Activated CD8-positive, alpha-beta T cell treated with anti-CD3 and anti-CD28 coated beads for 36 hours (primary cell): ENCODE data around the gene TRANK1. TPM values are rescaled to one million over a fixed set of nuclear protein-coding genes. Genes with fewer than 3 reads are reported as not detected.
A peak's percentile ranks its signal among the peaks of the same experiment; 100 is the strongest.

Experiments
- ATAC-seq: fragments of 200-7000 bp; cut with Tn5 transposase; one replicate; pipeline ENCODE4 v1.10.0; 2021; ENCODE audit warnings: mild to moderate bottlenecking, moderate library complexity
- CTCF ChIA-PET: fragments of 350-600 bp; sonication (Branson Sonifier 250); formaldehyde crosslinking; loops from one replicate; lab custom pipeline; 2021; ENCODE audit warnings: antibody characterized with exemption; lab: Charles Lee
- POLR2A ChIA-PET: fragments of 350-600 bp; sonication (Branson Sonifier 250); formaldehyde crosslinking; loops from one replicate; lab custom pipeline; 2021; ENCODE audit warnings: antibody characterized with exemption; lab: Charles Lee
- DNase-seq: peaks from one replicate; pipeline ENCODE4 v3.0.0-alpha.2; 2020
- H3K27ac Mint-ChIP-seq: one replicate; pipeline ENCODE4 v1.8.0; 2021; ENCODE audit warnings: mild to moderate bottlenecking, mixed read lengths
- H3K27me3 Mint-ChIP-seq: one replicate; pipeline ENCODE4 v1.8.0; 2021; ENCODE audit warnings: mixed read lengths
- H3K36me3 Mint-ChIP-seq: one replicate; pipeline ENCODE4 v1.8.0; 2021; ENCODE audit warnings: low read depth, mixed read lengths
- H3K4me1 Mint-ChIP-seq: one replicate; pipeline ENCODE4 v1.8.0; 2021; ENCODE audit warnings: low read depth, mixed read lengths
- H3K4me3 Mint-ChIP-seq: one replicate; pipeline ENCODE4 v1.8.0; 2021; ENCODE audit warnings: mild to moderate bottlenecking, moderate library complexity, mixed read lengths
- H3K9me3 Mint-ChIP-seq: one replicate; pipeline ENCODE4 v1.8.0; 2021; ENCODE audit warnings: mixed read lengths
- intact Hi-C: fragments of 100-400 bp; cut with micrococcal nuclease; formaldehyde crosslinking; loops from one replicate; pipeline ENCODE4 v1.10.0; 2022
- total RNA-seq, 2 experiments: library from RNA; stranded (reverse); gene quantifications; one replicate each; pipeline ENCODE4 v1.2.3, GENCODE V29; 2021
- TF ChIP-seq, protein P1 (sequence below): fragments of 200-600 bp; IDR thresholded peaks from one replicate; pipeline ENCODE4 v1.8.0; 2022; ENCODE audit warnings: antibody characterized with exemption, mild to moderate bottlenecking

The TRANK1 gene
- total RNA-seq, 2 experiments from 2014 or later = 16.0 to 17.4 TPM

GRCh38 chr3:36909181-36909580 is 35.7 kb downstream of the TRANK1 start:
- intact Hi-C loops = loop anchor here (5.0 kb wide), 1 partner anchor 48 kb away; no protein-coding TSS in a partner anchor
- TF ChIP-seq, protein P1, sequence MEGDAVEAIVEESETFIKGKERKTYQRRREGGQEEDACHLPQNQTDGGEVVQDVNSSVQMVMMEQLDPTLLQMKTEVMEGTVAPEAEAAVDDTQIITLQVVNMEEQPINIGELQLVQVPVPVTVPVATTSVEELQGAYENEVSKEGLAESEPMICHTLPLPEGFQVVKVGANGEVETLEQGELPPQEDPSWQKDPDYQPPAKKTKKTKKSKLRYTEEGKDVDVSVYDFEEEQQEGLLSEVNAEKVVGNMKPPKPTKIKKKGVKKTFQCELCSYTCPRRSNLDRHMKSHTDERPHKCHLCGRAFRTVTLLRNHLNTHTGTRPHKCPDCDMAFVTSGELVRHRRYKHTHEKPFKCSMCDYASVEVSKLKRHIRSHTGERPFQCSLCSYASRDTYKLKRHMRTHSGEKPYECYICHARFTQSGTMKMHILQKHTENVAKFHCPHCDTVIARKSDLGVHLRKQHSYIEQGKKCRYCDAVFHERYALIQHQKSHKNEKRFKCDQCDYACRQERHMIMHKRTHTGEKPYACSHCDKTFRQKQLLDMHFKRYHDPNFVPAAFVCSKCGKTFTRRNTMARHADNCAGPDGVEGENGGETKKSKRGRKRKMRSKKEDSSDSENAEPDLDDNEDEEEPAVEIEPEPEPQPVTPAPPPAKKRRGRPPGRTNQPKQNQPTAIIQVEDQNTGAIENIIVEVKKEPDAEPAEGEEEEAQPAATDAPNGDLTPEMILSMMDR = no peak
- peaks cover 55% of the 10 kb centered on the region for H3K4me1 Mint-ChIP-seq
- CTCF ChIA-PET = interaction anchor here (7.3 kb wide), 1 partner anchor 49 kb away, joined by 49 read pairs; no protein-coding TSS in a partner anchor
- no peaks in the 10 kb centered on the region for H3K36me3 Mint-ChIP-seq
- H3K4me3 Mint-ChIP-seq = peak overlapping the region; percentile 89
- peak overlapping the region; percentile 93 for H3K27ac Mint-ChIP-seq
- POLR2A ChIA-PET = interaction anchor here (1.0 to 2.4 kb wide), 3 partner anchors 16 to 84 kb away, joined by 3 to 9 read pairs (median 3); partner anchors contain the start of genes EPM2AIP1 and MLH1
- H3K27me3 Mint-ChIP-seq = no peaks in the 10 kb centered on the region
- DNase-seq (no peak), ATAC-seq (no peak)
- no peaks in the 10 kb centered on the region for H3K9me3 Mint-ChIP-seq

- CTCF ChIA-PET = interaction anchor here (1.2 to 7.3 kb wide), 3 partner anchors 11 to 50 kb away, joined by 3 to 49 read pairs (median 3); partner anchors contain the start of gene TRANK1
Measured at GRCh38 chr3:36908647-36909180, 36.1 kb downstream of the TRANK1 start.

DNA sequence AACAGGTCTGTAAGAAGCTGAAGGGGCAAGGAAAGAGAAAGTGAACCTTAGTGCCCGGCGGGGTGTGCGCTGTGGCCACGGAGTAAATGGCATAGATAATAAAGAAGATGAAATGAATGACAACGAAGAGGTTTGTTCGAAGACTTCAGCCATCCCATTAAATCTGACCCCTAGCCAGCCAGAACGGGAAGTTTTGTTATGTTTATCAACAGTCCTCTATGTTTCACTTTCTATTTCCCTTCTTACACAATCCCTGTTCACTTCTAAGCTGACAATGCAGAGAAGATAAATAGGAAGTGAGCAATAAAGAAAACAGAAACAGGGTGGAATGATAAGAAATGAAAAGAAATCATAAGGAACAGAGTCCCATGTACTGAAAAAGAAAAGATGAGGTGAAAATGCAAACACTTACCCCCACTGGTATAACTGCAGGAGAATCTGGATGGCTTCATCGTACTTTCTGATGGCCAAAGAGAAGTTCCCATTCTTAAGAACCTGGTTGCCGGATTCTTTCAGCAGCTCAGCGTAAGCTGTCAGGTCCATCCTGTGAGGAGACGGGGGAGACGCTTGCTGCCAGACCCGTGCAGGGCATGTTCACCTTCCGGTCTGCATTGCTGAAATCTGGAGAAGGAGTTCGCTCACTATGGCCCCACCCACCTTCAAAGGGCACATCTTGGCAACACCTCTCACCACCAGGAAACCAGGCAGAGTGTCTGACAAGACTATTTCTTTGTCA is 36.8 kb downstream of the TRANK1 start:
- DNase-seq (peak; percentile 84), ATAC-seq (peak; percentile 70)
- Mint-ChIP-seq H3K4me1 (peaks cover 57% of the 10 kb centered on the region), H3K9me3 (no peaks in the 10 kb centered on the region), H3K4me3 (peak overlapping the region; percentile 89), H3K36me3 (peaks cover under 1% of the 10 kb centered on the region), H3K27ac (peak overlapping the region; percentile 93), H3K27me3 (no peaks in the 10 kb centered on the region)
- TF ChIP-seq, protein P1 = no peak
- intact Hi-C loops = loop anchor here (5.0 kb wide), 1 partner anchor 49 kb away; no protein-coding TSS in a partner anchor
- CTCF ChIA-PET = interaction anchor here (1.2 to 7.3 kb wide), 4 partner anchors 10 to 81 kb away, joined by 3 to 49 read pairs (median 3); partner anchors contain the start of gene TRANK1
- POLR2A ChIA-PET = interaction anchor here (1.0 to 2.4 kb wide), 7 partner anchors 10 to 85 kb away, joined by 3 to 9 read pairs (median 3); partner anchors contain the start of genes EPM2AIP1, MLH1 and TRANK1

More at GRCh38 chr3:36908647-36909180, 36.1 kb downstream of the TRANK1 start:
- Mint-ChIP-seq H3K4me1 (peaks cover 56% of the 10 kb centered on the region), H3K36me3 (no peaks in the 10 kb centered on the region), H3K9me3 (no peaks in the 10 kb centered on the region), H3K27me3 (no peaks in the 10 kb centered on the region), H3K4me3 (peak overlapping the region; percentile 89), H3K27ac (peak overlapping the region; percentile 93)
- ATAC-seq (no peak), DNase-seq (no peak)
- TF ChIP-seq, protein P1 = no peak
- POLR2A ChIA-PET = interaction anchor here (1.0 to 2.4 kb wide), 7 partner anchors 9 to 85 kb away, joined by 3 to 9 read pairs (median 3); partner anchors contain the start of genes EPM2AIP1, MLH1 and TRANK1
- intact Hi-C loops = loop anchor here (5.0 kb wide), 1 partner anchor 49 kb away; no protein-coding TSS in a partner anchor

GRCh38 chr3:36906504-36907149 is 38.2 kb downstream of the TRANK1 start:
- Mint-ChIP-seq H3K9me3 (no peaks in the 10 kb centered on the region), H3K4me1 (peaks cover 59% of the 10 kb centered on the region), H3K4me3 (peak overlapping the region; percentile 63), H3K27me3 (no peaks in the 10 kb centered on the region), H3K36me3 (peaks cover 4% of the 10 kb centered on the region), H3K27ac (peak overlapping the region; percentile 75)
- CTCF ChIA-PET = interaction anchor here (0.9 to 7.3 kb wide), 7 partner anchors 12 to 83 kb away, joined by 3 to 49 read pairs (median 4); no protein-coding TSS in a partner anchor
- POLR2A ChIA-PET = interaction anchor here (1.2 to 1.9 kb wide), 3 partner anchors 12 to 30 kb away, joined by 3 to 6 read pairs (median 5); no protein-coding TSS in a partner anchor
- DNase-seq (no peak), ATAC-seq (no peak)
- intact Hi-C loops = loop anchor here (5.0 kb wide), 1 partner anchor 51 kb away; no protein-coding TSS in a partner anchor
- TF ChIP-seq, protein P1 = no peak
